Hippocampal formation (tissue), 2 donors: ENCODE data around the gene APBB2.
A peak's percentile ranks its signal among the peaks of the same experiment; 100 is the strongest.

Source experiments
- DNase-seq, 2 donors: peaks; one replicate each; lab custom pipeline; 2025; lab: John Stamatoyannopoulos, UW

APBB2 gene

DNA sequence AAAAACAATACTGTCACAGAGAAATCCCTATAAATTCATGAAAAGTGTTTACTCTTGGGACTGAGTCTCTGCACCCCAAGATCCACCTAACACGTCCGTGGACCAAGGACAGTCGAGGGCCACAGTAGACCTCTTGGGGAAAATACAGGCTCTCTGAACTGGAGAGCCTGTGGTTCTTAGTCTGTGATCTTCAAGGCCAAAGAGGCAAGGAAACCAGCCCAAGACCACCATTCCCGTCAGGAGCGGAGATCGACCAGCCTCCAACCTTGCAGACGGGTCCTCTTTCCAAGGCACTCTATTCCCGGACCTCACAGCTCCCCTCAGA, 1.6 kb upstream of the APBB2 start:
- no peak for DNase-seq

DNA sequence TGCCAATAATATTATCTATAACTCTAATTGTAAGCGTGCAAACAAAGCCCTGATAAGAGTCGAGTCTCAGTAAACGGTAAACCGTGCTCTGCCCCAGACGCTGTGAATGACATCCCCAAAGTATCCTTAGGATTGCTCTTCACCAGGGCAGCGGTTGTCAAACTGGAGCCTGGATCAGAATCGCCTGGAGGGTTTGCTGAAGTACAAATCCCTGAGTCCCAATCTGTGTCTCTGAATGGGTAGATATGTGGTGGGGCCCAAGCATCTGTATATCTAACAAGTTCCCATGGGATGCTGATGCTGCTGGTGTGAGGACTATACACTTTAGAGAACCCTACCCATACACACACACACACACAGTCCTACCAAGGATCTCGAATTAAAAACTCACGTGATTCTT, 813 bp upstream of the APBB2 start:
- no peak for DNase-seq

DNA sequence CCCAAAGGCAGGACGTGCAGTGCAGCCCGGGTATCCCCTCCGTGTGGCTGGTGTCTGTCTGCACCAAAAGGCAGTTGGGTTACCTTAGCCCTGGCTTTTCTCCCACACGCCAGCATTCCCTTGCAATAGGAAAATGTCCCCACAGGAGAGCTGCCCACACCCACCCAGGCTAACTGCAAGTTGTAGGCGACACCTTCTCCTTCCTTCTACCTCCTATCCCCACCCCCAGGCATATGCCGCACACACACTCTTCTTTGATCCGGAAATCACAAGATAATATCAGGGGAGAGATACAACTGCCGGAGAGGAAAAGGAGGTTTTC, 444 bp upstream of the APBB2 start:
- no peak for DNase-seq

DNA sequence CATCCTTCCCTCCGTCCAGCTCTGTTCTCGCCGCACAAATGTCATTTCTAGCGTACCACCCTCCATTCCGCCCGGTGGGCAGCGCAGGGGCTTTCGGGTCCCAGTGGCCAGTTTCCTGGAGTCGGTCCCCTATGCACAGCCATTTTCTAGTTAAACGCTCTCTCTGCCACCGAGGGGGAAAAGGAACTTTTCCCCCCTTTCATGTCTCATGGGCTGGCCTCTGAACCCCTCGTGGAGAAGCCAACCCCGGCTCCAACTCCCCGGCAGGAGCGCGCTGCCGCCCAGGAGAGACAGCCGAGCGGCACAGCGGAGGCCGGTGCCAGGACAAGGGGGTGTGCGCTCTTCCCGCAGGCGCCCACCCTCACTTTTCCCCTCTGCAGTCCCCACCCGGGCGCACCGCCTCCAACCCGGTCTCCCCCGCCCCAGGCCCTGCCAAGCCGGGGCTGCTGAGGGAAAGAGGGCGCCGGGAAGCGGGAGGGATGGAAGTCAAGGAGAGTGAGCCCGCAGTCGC, 662 bp downstream of the APBB2 start:
- no peak for DNase-seq

DNA sequence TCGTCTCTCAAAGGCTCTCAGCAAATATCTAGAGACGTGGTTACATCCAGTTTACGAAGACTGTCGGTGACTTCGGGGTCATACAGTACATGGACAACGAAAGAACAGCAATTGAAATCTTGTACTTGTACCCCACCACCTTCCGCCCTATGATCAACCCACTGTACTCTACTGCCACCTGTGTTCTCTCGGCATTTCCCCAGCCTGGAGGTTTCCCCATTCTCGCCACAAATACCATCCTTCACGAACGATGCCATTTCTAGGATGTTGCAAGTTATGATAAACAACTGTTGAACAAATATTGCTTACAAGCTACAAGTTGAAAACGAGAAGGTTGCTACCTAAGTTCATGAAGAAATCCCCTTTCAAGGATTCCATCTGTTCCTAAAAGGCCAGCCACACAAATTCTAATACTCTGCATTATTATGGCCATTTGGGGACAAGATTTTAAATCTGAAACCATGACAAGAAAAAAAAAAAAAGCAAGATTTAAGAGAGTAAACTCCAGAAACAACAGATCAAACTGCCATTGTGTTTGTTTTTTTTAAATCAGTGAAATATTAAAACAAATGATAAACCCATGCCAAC, 1.6 kb downstream of the APBB2 start:
- DNase-seq, result peak; percentile 45 to 66

DNA sequence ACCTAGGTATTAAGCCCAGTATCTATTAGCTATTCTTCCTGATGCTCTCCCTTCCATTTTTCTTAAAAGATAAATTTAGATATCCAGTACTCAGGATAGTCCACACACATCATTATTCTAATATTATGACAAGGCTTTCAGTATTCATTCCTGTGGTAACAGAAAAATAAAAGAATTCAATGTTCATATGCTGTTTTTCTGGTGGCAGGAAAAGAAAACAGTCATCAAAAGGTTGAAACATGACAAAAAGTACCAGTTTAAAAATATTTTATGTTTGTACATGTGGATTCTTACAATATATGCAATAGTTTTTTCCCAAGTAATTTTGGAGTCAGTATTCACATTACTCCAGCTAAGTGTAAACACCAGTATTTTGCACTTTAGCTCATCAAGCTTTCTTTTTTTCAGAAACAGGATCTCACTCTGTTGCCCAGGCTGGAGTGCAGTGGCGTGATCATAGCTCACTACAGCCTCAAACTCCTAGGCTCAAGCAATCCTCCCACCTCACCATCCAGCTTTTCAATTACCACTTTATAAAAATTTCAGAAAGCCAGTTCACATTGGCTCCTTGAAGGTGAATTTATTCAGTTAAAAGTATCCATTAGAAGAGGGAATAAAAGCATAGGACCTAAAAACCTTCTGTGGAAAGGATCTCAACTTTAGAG, 2.3 kb downstream of the APBB2 start:
- no peak for DNase-seq

DNA sequence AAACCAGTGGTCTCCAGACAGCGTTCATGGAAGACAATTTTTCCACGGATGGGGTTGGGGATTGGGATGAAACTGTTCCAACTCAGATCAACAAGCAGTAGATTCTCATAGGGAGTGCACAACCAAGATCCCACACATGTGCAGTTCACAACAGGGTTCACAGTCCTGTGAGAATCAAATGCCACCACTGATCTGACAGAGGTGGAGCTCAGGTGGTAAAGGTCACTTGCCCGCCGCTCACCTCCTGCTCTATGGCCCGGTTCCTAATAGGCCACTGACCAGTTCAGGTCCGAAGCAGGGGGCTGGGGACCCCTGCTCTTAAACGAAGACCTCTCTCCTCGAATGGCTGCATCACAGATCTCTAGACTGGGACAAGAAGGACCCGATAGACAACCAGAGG, 4.4 kb downstream of the APBB2 start:
- DNase-seq, result no peak

DNA sequence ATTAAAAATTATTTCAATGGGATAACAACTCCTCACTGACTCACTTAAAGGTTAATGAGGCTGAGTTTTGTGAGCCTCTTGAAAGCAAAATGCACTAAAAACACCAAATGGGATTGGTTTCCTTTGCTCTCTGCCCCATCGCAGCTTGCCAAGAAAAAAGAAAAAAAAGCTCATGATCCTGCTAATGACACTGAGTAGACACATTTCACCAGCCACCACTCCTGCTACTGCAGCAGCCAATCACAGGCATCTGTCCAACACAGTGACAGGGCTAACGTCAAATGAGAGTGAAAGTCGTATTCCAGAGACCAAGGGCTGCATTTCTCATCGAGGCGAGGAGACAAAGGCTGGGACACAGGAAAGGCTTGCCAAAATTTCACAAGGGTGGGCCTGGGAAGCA, 5.2 kb downstream of the APBB2 start:
- DNase-seq, result no peak

DNA sequence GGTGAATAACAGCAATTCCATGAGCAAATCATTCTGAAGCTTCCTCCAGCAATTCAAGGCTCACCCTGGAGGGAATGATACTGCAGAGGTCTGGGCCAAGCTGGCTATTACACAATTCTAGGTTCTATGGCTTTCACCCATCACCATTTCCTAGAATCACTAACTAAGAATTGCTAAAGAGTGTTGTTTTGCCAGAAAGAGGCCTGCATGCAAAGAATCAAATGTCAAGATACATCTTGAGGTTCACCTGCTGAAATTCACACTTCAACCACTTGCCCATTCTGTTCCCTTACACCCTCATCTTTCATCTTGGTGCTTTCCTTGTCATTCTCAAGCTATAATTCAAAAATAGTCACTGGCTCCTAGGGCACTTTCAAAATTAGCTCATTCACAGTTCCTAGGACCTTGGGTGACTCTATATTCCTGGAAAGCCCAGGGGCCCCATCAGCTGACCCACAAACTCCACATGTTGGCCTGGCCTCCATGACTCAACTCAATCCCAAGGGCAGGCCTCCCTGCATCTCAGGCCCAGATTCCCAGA, 7.0 kb downstream of the APBB2 start:
- no peak for DNase-seq

DNA sequence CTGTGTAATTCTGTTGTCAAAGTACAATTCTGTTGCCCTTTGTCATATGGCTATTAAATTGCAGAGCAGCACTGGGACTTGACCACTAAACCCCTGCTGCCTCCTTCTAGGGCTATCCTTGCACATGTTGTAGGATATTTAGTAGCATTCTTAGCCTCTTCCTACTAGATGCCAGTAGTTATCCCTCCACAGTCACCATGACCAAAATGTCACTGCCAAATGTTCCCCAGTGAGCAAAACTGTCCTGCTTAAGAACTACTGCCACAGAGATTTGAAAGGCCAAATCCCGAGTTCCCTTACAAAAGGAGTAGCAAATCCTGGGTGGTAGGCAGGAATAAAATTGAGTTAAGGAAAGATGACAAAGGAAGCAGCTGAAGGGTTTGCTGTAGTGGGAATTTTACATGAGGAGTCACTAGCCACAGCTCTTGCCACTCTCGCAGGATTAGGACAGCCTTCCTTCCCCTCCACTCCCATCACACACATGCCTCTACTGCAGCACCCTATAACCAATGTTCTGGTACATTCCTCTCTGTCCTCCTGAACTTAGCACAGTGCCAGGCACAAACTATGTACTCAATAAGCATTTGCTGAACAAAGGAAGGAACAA, 8.4 kb downstream of the APBB2 start:
- no peak for DNase-seq

DNA sequence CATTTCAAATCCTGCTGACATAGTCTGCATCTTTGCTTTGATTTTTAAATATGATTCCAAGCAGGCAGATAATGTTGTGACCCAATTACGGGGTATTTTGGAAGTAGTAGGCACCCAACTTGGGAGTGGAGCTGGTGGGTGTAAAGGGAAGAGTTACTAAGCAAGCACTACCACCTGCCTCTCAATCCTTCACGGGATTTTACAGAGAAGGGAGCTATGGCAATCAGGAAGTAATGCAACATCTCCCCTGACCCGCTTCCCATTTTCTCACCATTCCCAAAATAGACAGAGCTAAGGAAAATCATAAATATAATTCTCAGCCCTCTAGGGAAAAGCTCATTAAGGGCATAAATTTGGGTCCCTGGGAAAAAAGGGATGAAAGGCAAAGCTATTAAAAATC, 9.2 kb downstream of the APBB2 start:
- no peak for DNase-seq

DNA sequence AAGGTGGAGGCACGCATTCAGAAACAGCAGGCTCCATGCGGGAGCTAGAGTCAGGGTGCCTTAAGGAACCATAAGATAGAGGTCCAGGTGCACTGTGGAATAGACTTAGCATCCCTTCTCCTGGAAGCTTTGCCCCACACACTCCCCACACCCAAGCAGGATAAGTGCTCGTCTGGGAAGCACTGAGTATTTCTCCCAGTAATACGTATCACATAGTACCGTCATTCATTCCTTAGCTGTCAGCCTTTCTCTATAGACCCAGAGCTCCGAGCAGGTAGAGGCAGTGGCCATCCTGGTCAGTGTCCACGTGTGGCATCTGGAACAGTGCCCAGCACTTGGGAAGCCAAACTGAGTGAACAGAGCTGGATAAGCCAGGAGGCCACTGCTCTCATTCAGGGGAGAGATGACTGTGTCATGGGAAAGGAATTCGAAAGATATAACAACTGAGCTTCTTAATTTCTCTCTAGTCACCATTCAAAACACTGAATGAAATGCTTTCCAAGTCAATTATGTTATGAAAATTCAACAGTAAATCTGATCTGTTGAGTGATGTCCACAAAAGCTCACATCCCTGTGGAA, 9.9 kb downstream of the APBB2 start:
- DNase-seq, result no peak

DNA sequence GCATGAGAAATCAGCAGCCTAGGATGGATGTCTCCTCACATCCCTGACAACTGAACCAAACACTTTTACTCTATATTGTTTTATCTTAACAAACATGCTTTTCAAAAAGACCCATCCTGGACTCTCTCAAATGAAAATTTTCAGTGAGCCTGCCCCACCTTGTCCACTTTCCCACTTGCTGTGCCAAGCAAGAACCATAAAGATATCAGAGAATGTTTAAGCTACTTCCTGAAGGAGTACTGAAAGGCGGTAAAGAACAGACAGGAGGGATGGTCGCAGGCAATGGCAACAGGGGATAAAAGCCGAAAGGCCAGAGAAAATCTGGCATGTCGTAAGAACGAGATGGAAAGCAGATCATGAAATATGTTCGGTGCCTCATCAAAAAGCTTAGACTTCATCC, 10.5 kb downstream of the APBB2 start:
- no peak for DNase-seq

DNA sequence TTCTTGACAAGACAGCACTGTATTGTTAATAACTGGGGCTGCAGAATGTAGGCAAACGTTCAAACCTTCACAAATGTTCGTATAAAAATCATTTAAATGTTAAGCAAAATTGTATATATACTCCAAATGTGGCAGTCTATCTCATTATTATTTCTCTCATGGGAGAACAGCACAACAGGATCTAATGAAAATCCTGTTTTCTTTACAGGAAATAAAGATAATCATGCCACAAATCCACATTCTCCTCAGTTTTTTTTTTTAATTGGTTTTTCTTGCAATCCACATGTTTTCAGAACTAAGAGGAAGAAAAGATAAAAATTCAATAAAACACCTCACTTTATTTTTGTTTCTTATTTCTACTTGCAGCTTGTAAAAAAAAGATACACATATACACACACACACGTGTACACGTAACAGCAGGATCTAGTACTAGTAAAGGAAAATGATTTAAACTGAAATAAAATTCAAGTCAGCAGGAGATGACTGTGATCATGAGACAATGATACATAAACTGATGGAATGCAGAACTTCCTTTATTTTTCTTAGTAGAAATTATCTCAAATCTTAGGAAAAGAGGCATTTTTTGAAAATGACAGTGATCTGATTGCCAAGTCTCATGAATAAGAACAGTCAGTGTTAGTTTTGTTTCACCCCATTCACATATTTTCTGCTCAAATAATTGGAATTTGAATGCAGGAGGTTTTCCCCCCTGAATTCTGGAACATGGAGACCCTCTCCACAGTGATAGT, 11.3 kb downstream of the APBB2 start:
- DNase-seq, result no peak

DNA sequence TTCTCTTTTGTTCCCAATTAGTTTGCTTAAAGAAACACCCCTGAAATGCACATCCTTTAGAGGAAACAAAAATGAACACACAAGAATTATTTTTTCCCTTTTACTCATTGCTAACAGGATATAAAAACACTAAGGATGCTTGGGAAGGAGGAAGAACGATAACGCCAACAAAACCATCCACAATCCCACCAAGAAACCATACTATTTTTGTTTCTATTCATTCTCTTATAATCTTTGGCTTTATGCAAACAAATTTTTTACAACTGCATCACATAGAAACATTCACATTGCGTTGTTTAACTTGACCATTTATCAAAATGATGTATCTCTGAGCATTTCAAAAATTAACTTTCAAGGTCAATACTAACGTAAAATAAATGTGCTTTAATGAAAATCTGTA, 12.0 kb downstream of the APBB2 start:
- no peak for DNase-seq

DNA sequence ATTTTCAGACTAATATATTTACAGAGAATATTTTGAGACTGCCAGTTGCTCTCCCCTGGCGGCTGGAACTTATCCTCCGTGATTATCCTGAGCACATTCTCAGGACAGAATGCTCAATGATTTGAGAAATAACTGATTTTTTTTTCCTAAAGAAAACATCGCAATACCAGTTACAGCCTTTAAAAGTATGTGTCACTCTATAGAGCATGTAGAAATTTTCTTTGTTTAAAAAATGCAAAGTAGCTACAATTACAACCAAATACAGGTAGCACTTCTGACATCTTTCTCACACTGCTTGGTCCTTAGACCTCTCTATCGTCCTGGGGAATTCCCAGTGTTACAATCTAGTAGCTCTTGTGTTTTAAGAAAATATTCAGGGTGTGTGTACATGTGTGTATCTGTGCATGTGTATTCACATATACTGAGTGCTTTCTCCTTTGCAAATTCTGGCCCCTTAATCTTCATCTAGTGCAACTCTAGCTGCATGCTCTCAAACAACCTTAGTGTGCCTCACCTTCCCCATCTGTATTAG, 13.8 kb downstream of the APBB2 start:
- DNase-seq, result no peak

DNA sequence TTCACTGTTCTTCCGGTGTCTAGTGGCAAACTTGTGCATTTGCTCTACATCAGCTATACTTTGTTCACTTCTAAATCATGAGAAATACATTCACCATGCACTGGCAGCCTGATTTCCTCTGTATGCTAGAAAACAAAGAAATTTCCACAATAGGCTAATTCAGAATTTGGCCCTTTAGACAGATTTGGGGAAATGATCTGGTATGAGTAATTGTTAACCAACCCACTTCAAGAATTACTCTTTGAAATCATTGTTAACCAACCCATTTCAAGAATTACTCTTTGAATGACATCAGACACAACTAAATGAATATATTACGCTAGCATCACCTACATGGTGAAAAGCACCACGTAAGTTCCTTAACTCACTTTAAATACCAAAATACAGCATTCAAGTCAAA, 14.6 kb downstream of the APBB2 start:
- DNase-seq, result no peak

DNA sequence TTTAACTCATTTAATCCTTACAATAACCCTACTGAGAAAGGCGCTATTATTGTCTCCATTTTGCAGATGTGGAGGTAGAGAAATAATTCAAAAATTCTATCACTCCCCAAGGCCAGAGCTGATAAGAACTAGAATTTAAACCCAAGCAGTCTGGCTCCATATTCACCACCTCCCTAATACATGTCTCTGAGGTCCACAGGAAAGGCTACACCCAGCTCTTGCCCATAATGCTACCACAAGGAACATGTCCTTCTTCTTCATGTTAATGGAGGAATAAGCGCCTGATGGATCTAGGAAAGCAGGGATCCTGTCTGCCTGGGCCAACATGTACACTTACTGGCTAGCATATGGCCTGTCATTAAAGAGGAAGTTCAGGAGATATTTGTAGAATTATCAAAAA, 16.3 kb downstream of the APBB2 start:
- DNase-seq, result no peak

DNA sequence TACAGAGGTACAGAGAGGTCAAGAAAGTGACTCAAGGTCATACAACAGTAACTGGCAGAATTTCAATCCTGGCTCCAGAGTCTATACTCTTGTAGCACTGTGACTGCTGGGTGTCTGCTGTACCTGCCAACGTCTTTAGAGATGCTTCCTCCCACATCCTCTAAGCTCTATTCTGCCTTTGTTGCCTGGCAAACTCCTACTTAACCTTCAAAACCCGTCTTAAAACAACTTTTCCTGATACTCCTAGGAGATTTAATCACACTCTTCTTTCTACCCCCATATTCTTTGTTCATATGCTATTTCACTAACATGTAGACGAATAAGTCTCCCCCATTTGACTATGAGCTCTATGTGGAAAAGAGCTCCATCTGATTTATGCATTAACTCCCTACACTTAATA, 16.8 kb downstream of the APBB2 start:
- no peak for DNase-seq

DNA sequence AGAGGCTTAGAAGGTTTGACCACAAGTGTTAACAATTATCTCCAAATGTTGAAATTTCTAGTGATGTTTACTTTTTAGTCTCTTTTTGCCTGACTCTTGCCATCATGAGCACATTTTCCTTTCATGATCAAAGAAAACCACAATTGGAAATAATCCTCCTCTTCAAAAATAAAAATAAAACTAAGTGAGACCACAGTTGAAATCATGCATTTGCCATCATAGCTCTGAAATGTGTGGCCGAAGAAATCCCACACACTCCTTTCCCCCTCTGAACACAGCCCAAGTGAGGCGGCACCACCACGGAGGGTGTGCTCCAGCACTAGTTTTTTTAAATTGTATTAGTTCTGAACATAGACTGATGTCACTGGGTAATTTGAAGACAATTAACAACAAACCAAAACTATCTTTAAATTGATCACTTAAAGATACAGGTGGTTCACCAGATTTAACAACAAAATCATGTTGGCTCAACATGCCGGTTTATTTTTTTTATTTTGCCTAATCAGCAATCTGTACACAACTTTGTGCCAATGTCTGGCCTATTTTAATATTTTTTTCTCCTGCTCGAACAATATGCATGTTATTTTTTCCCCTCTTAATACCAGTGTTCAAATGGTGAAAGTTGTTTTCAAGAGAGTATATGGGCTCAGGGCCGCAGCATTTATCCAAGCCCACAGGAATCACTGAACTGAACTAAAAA, 17.6 kb downstream of the APBB2 start:
- DNase-seq, result no peak

DNA sequence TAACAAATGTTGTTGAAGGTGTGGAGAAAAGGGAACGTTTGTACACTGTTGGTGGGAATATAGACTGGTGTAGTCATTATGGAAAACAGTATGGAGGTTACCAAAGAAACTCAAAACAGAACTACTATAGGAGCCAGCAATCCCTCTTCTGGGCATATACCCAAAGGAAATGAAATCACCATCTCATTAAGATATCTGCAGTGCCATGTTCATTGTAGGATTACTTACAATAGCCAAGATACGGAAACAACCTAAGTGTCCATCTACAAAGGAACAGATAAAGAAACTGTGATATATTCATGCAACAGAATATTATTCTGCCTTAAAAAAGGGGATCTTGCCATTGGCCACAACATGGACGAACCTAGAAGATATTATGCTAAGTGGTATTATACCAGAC, 22.2 kb downstream of the APBB2 start:
- no peak for DNase-seq

DNA sequence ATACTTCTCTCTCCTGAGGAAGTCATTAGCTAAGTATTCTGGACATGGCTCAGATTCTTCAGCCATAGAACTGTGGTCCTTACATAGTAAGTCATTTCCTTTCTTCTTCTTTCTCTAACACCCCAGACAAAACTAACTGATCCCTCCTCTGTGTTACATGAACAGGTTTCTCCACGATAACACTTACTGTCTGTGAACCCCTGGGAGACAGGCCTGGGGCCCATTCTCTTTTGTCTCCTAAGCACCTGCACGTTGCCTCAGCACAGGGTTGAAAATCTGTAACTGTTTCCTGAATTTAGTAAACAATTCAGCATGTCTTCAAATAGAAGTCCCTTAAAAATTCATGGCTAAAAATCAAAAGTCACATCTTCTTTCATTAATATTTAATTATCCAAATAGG, 24.7 kb downstream of the APBB2 start:
- no peak for DNase-seq
